GM23338 (cell line): ENCODE measurements around the gene ADGRG7. TPM values are rescaled to one million over a fixed set of nuclear protein-coding genes. Genes with fewer than 3 reads are reported as not detected.

Experiments used
- ATAC-seq: fragments of 200-7000 bp; cut with Tn5 transposase; 3 replicates; pipeline ENCODE4 v1.9.1; 2020
- DNase-seq: peaks from one replicate; pipeline ENCODE4 v3.0.0-alpha.2; 2015; ENCODE audit warnings: low spot score
- H2AFZ ChIP-seq: fragments of 200-600 bp; sonication (generic); 2 replicates; pipeline ENCODE4 v1.8.0; 2016; ENCODE audit warnings: antibody characterized with exemption, mild to moderate bottlenecking, moderate library complexity
- H3F3A ChIP-seq: fragments of 200-600 bp; sonication (generic); replicated peaks from 2 replicates; pipeline ENCODE4 v1.8.0; 2017; ENCODE audit warnings: antibody characterized with exemption, mixed run types, low read depth
- H3K27ac ChIP-seq: fragments of 200-600 bp; sonication (generic); 2 replicates; pipeline ENCODE4 v1.6.1; 2016; ENCODE audit warnings: low read depth
- H3K27me3 ChIP-seq: fragments of 200-600 bp; sonication (generic); 2 replicates; pipeline ENCODE4 v1.8.0; 2016; ENCODE audit warnings: mild to moderate bottlenecking, mixed run types, moderate library complexity; ENCODE audit not compliant: insufficient read depth
- H3K36me3 ChIP-seq: fragments of 200-600 bp; sonication (generic); 2 replicates; pipeline ENCODE4 v1.8.0; 2016; ENCODE audit warnings: mild to moderate bottlenecking; ENCODE audit not compliant: insufficient read depth
- H3K4me1 ChIP-seq: fragments of 200-600 bp; sonication (generic); 2 replicates; pipeline ENCODE4 v1.8.0; 2016; ENCODE audit warnings: mild to moderate bottlenecking, moderate library complexity; ENCODE audit not compliant: insufficient read depth
- H3K4me2 ChIP-seq: fragments of 200-600 bp; sonication (generic); 2 replicates; pipeline ENCODE4 v1.7.1; 2017; ENCODE audit warnings: mixed run types
- H3K4me3 ChIP-seq: fragments of 200-600 bp; sonication (generic); 2 replicates; pipeline ENCODE4 v1.6.1; 2016; ENCODE audit warnings: mixed run types
- H3K79me2 ChIP-seq: fragments of 200-600 bp; sonication (generic); replicated peaks from 2 replicates; pipeline ENCODE4 v1.8.0; 2017; ENCODE audit warnings: mild to moderate bottlenecking; ENCODE audit not compliant: insufficient read depth
- H3K9me2 ChIP-seq: fragments of 200-600 bp; sonication (generic); 2 replicates; pipeline ENCODE4 v1.8.0; 2017; ENCODE audit not compliant: insufficient read depth
- H4K20me1 ChIP-seq: fragments of 200-600 bp; sonication (generic); replicated peaks from 2 replicates; pipeline ENCODE4 v1.8.0; 2017; ENCODE audit warnings: mild to moderate bottlenecking; ENCODE audit not compliant: insufficient read depth
- H3K27ac Mint-ChIP-seq: 2 replicates; pipeline ENCODE4 v1.8.0; 2020; ENCODE audit warnings: inconsistent platforms, mild to moderate bottlenecking, moderate library complexity, mixed read lengths
- H3K27me3 Mint-ChIP-seq: 3 replicates; pipeline ENCODE4 v1.8.0; 2022; ENCODE audit warnings: low read depth, mild to moderate bottlenecking, moderate library complexity, mixed read lengths, inconsistent platforms; ENCODE audit not compliant: insufficient read depth, poor library complexity
- H3K36me3 Mint-ChIP-seq: 3 replicates; pipeline ENCODE4 v1.8.0; 2021; ENCODE audit warnings: low read depth, mild to moderate bottlenecking, inconsistent platforms, moderate library complexity, mixed read lengths
- H3K4me1 Mint-ChIP-seq: 3 replicates; pipeline ENCODE4 v1.8.0; 2020; ENCODE audit warnings: mild to moderate bottlenecking, inconsistent platforms, mixed read lengths
- H3K4me3 Mint-ChIP-seq: 3 replicates; pipeline ENCODE4 v1.8.0; 2021; ENCODE audit warnings: moderate library complexity, mild to moderate bottlenecking, inconsistent platforms, mixed read lengths
- H3K9me3 Mint-ChIP-seq: 3 replicates; pipeline ENCODE4 v1.8.0; 2020; ENCODE audit warnings: moderate library complexity, mild to moderate bottlenecking, inconsistent platforms, mixed read lengths
- CREB1 ChIP-seq: fragments of 250-450 bp; sonication (Bioruptor Pico); IDR thresholded peaks from 2 replicates; pipeline ENCODE4 v1.5.0; 2020; ENCODE audit warnings: low read depth, mild to moderate bottlenecking, moderate library complexity
- ETS1 ChIP-seq: IDR thresholded peaks from 2 replicates; pipeline ENCODE4 v1.6.1; 2016; ENCODE audit warnings: antibody characterized with exemption
- EZH2phosphoT487 ChIP-seq: fragments of 200-600 bp; sonication (generic); IDR thresholded peaks from one replicate; pipeline ENCODE4 v1.8.1; 2018; ENCODE audit warnings: antibody characterized with exemption; ENCODE audit not compliant: unreplicated experiment
- JUNB ChIP-seq: IDR thresholded peaks from one replicate; pipeline ENCODE4 v1.6.1; 2016; ENCODE audit warnings: antibody characterized with exemption; ENCODE audit not compliant: unreplicated experiment
- NANOG ChIP-seq: IDR thresholded peaks from 2 replicates; pipeline ENCODE4 v1.6.1; 2016; ENCODE audit warnings: antibody characterized with exemption, borderline replicate concordance
- REST ChIP-seq: IDR thresholded peaks from one replicate; pipeline ENCODE4 v1.6.1; 2018; ENCODE audit warnings: antibody characterized with exemption; ENCODE audit not compliant: unreplicated experiment
- STAT1 ChIP-seq: IDR thresholded peaks from one replicate; pipeline ENCODE4 v1.6.1; 2016; ENCODE audit warnings: antibody characterized with exemption; ENCODE audit not compliant: unreplicated experiment
- ZNF462 ChIP-seq: fragments of 250-450 bp; sonication (Bioruptor Pico); IDR thresholded peaks from 2 replicates; pipeline ENCODE4 v1.5.0; 2020; ENCODE audit warnings: mild to moderate bottlenecking, moderate library complexity
- polyA plus RNA-seq: library from polyadenylated mRNA; unstranded; fragments of >200 nt; fragmentation: Nextera tagmentation; extraction: Ambion mirVana; gene quantifications from 2 replicates; pipeline ENCODE4 v1.2.1, GENCODE V29; 2016
- total RNA-seq: library from RNA; depleted of rRNA; stranded (reverse); fragments of >200 nt; shearing (Covaris generic); gene quantifications from 2 replicates; pipeline ENCODE4 v1.2.3, GENCODE V29; 2014

ADGRG7 gene
- total and polyA plus RNA-seq, 2 experiments from 2014 or later = not detected

GRCh38 chr3:100641471-100642032 lies 32.2 kb downstream of the ADGRG7 start:
- Histone ChIP-seq H4K20me1 (no peaks in the 10 kb centered on the region), H3K4me1 (no peaks in the 10 kb centered on the region), H3K27me3 (no peaks in the 10 kb centered on the region), H3K4me2 (no peak overlapping the region), H3K79me2 (no peaks in the 10 kb centered on the region), H3K27ac (no peak overlapping the region), H3K4me3 (no peak overlapping the region), H3F3A (no peaks in the 10 kb centered on the region), H3K36me3 (no peaks in the 10 kb centered on the region; the same call in 1 of the 2 replicates), H3K9me2 (peaks cover 17% of the 10 kb centered on the region; the same call in 1 of the 2 replicates), H2AFZ (no peak overlapping the region)
- ATAC-seq (no peak), DNase-seq (no peak)
- TF ChIP-seq CREB1 (CRISPR knock-in tag) (no peak), NANOG (no peak)
- H3K27me3 Mint-ChIP-seq = no peaks in the 10 kb centered on the region
- H3K36me3 Mint-ChIP-seq = no peaks in the 10 kb centered on the region
- no peak overlapping the region for H3K4me3 Mint-ChIP-seq
- no peak overlapping the region for H3K27ac Mint-ChIP-seq
- peaks cover 6% of the 10 kb centered on the region; the same call in 1 of the 3 replicates for H3K9me3 Mint-ChIP-seq
- H3K4me1 Mint-ChIP-seq = no peaks in the 10 kb centered on the region

- Histone ChIP-seq H3K9me2 (0 out of 2 replicates have a peak, but pooled peaks cover 6% of the 10 kb centered on the region), H3K4me1 (no peaks in the 10 kb centered on the region), H3K79me2 (no peaks in the 10 kb centered on the region), H3K27ac (no peak overlapping the region), H3F3A (no peaks in the 10 kb centered on the region), H3K36me3 (no peaks in the 10 kb centered on the region), H4K20me1 (no peaks in the 10 kb centered on the region), H2AFZ (no peak overlapping the region), H3K4me3 (no peak overlapping the region), H3K4me2 (no peak overlapping the region), H3K27me3 (no peaks in the 10 kb centered on the region)
- no peak for ATAC-seq
- Mint-ChIP-seq H3K27ac (no peak overlapping the region), H3K4me1 (peaks cover 2% of the 10 kb centered on the region; the same call in 1 of the 3 replicates), H3K9me3 (no peaks in the 10 kb centered on the region), H3K27me3 (no peaks in the 10 kb centered on the region), H3K36me3 (no peaks in the 10 kb centered on the region), H3K4me3 (no peak overlapping the region)
- no peak for DNase-seq
- TF ChIP-seq ETS1 (no peak), REST (no peak), STAT1 (no peak), CREB1 (CRISPR knock-in tag) (no peak), EZH2phosphoT487 (no peak), ZNF462 (CRISPR knock-in tag) (no peak), JUNB (no peak), NANOG (no peak)
Observed at GRCh38 chr3:100645913-100646312, 36.5 kb downstream of the ADGRG7 start.
